ENCODE data around the gene PRKCE. TPM values are rescaled to one million over a fixed set of nuclear protein-coding genes. Genes with fewer than 3 reads are reported as not detected.
A peak's percentile ranks its signal among the peaks of the same experiment; 100 is the strongest.

The PRKCE gene
- total RNA-seq, 2 experiments from 2014 or later = 15.4 to 16.2 TPM

GRCh38 chr2:45953376-45954027 lies 302.0 kb downstream of the PRKCE start:
- POLR2A ChIA-PET = no interaction called here
- H3K9me3 Mint-ChIP-seq (ENCODE audit: insufficient read depth) = no peaks in the 10 kb centered on the region

GRCh38 chr2:45954233-45954850 lies 302.9 kb downstream of the PRKCE start:
- H3K27me3 Mint-ChIP-seq (ENCODE audit: low read depth) = no peaks in the 10 kb centered on the region
- no peaks in the 10 kb centered on the region for H3K36me3 Mint-ChIP-seq (ENCODE audit: low read depth)
- ATAC-seq = no peak
- H3K27ac Mint-ChIP-seq = no peak overlapping the region
- CTCF ChIA-PET = no interaction called here
- H3K9me3 Mint-ChIP-seq (ENCODE audit: insufficient read depth) = no peaks in the 10 kb centered on the region
- DNase-seq = no peak
- peaks cover 7% of the 10 kb centered on the region for H3K4me1 Mint-ChIP-seq (ENCODE audit: low read depth)
- POLR2A ChIA-PET = no interaction called here
- no peak overlapping the region for H3K4me3 Mint-ChIP-seq

More at GRCh38 chr2:45953376-45954027, 302.0 kb downstream of the PRKCE start:
- CTCF ChIA-PET = no interaction called here
- DNase-seq (no peak), ATAC-seq (no peak)
- peaks cover 7% of the 10 kb centered on the region for H3K4me1 Mint-ChIP-seq (ENCODE audit: low read depth)
- H3K4me3 Mint-ChIP-seq = no peak overlapping the region
- no peak overlapping the region for H3K27ac Mint-ChIP-seq
- H3K27me3 Mint-ChIP-seq (ENCODE audit: low read depth) = no peaks in the 10 kb centered on the region
- no peaks in the 10 kb centered on the region for H3K36me3 Mint-ChIP-seq (ENCODE audit: low read depth)

- no peaks in the 10 kb centered on the region for H3K9me3 Mint-ChIP-seq (ENCODE audit: insufficient read depth)
- ATAC-seq (no peak), DNase-seq (no peak)
- H3K4me1 Mint-ChIP-seq (ENCODE audit: low read depth) = no peaks in the 10 kb centered on the region
- H3K36me3 Mint-ChIP-seq (ENCODE audit: low read depth) = no peaks in the 10 kb centered on the region
- no peaks in the 10 kb centered on the region for H3K27me3 Mint-ChIP-seq (ENCODE audit: low read depth)
- ChIA-PET CTCF (interaction anchor here (0.8 to 1.0 kb wide), 2 partner anchors 179 to 313 kb away, joined by 3 read pairs; no protein-coding TSS in a partner anchor), POLR2A (no interaction called here)
- no peak overlapping the region for H3K4me3 Mint-ChIP-seq
- no peak overlapping the region for H3K27ac Mint-ChIP-seq
These were observed 306.2 kb downstream of the PRKCE start for GRCh38 chr2:45957533-45958227.

GRCh38 chr2:45960057-45960863 lies 308.8 kb downstream of the PRKCE start:
- H3K27ac Mint-ChIP-seq = no peak overlapping the region
- no peaks in the 10 kb centered on the region for H3K36me3 Mint-ChIP-seq (ENCODE audit: low read depth)
- H3K27me3 Mint-ChIP-seq (ENCODE audit: low read depth) = no peaks in the 10 kb centered on the region
- ChIA-PET POLR2A (no interaction called here), CTCF (no interaction called here)
- no peaks in the 10 kb centered on the region for H3K9me3 Mint-ChIP-seq (ENCODE audit: insufficient read depth)
- no peak overlapping the region for H3K4me3 Mint-ChIP-seq
- peaks cover 11% of the 10 kb centered on the region for H3K4me1 Mint-ChIP-seq (ENCODE audit: low read depth)
- ATAC-seq (no peak), DNase-seq (no peak)

GRCh38 chr2:45962177-45962921 lies 310.9 kb downstream of the PRKCE start:
- H3K36me3 Mint-ChIP-seq (ENCODE audit: low read depth) = no peaks in the 10 kb centered on the region
- no peak overlapping the region for H3K4me3 Mint-ChIP-seq
- H3K27ac Mint-ChIP-seq = no peak overlapping the region
- DNase-seq (no peak), ATAC-seq (no peak)
- ChIA-PET POLR2A (interaction anchor here (0.7 to 1.2 kb wide), 2 partner anchors 12 to 450 kb away, joined by 3 read pairs; no protein-coding TSS in a partner anchor), CTCF (no interaction called here)
- H3K27me3 Mint-ChIP-seq (ENCODE audit: low read depth) = no peaks in the 10 kb centered on the region
- peaks cover 11% of the 10 kb centered on the region for H3K4me1 Mint-ChIP-seq (ENCODE audit: low read depth)
- no peaks in the 10 kb centered on the region for H3K9me3 Mint-ChIP-seq (ENCODE audit: insufficient read depth)

GRCh38 chr2:45963816-45964215 lies 312.3 kb downstream of the PRKCE start:
- no peaks in the 10 kb centered on the region for H3K27me3 Mint-ChIP-seq (ENCODE audit: low read depth)

GRCh38 chr2:45964223-45964841 lies 312.9 kb downstream of the PRKCE start:
- Mint-ChIP-seq H3K4me3 (no peak overlapping the region), H3K27ac (peak overlapping the region; percentile 46), H3K27me3 (ENCODE audit: low read depth) (no peaks in the 10 kb centered on the region), H3K9me3 (ENCODE audit: insufficient read depth) (no peaks in the 10 kb centered on the region), H3K36me3 (ENCODE audit: low read depth) (no peaks in the 10 kb centered on the region), H3K4me1 (ENCODE audit: low read depth) (peaks cover 11% of the 10 kb centered on the region)
- ChIA-PET POLR2A (no interaction called here), CTCF (no interaction called here)
- DNase-seq (no peak), ATAC-seq (no peak)

More at GRCh38 chr2:45963816-45964215, 312.3 kb downstream of the PRKCE start:
- Mint-ChIP-seq H3K4me1 (ENCODE audit: low read depth) (peaks cover 11% of the 10 kb centered on the region), H3K9me3 (ENCODE audit: insufficient read depth) (no peaks in the 10 kb centered on the region), H3K4me3 (no peak overlapping the region), H3K27ac (no peak overlapping the region), H3K36me3 (ENCODE audit: low read depth) (no peaks in the 10 kb centered on the region)
- DNase-seq (no peak), ATAC-seq (no peak)
- POLR2A ChIA-PET = no interaction called here
- CTCF ChIA-PET = no interaction called here

GRCh38 chr2:45964906-45965305 lies 313.4 kb downstream of the PRKCE start:
- no peak for ATAC-seq
- no peaks in the 10 kb centered on the region for H3K36me3 Mint-ChIP-seq (ENCODE audit: low read depth)
- ChIA-PET CTCF (no interaction called here), POLR2A (no interaction called here)
- no peak overlapping the region for H3K4me3 Mint-ChIP-seq
- H3K9me3 Mint-ChIP-seq (ENCODE audit: insufficient read depth) = no peaks in the 10 kb centered on the region
- H3K27ac Mint-ChIP-seq = peak overlapping the region; percentile 46
- no peak for DNase-seq
- no peaks in the 10 kb centered on the region for H3K27me3 Mint-ChIP-seq (ENCODE audit: low read depth)
- peaks cover 11% of the 10 kb centered on the region for H3K4me1 Mint-ChIP-seq (ENCODE audit: low read depth)

GRCh38 chr2:45965871-45966498 lies 314.5 kb downstream of the PRKCE start:
- no peak for DNase-seq
- Mint-ChIP-seq H3K36me3 (ENCODE audit: low read depth) (no peaks in the 10 kb centered on the region), H3K27me3 (ENCODE audit: low read depth) (no peaks in the 10 kb centered on the region), H3K27ac (no peak overlapping the region), H3K4me3 (no peak overlapping the region), H3K4me1 (ENCODE audit: low read depth) (peaks cover 11% of the 10 kb centered on the region), H3K9me3 (ENCODE audit: insufficient read depth) (no peaks in the 10 kb centered on the region)
- ChIA-PET CTCF (no interaction called here), POLR2A (no interaction called here)
- ATAC-seq = no peak

GRCh38 chr2:45968946-45969584 lies 317.6 kb downstream of the PRKCE start:
- DNase-seq (no peak), ATAC-seq (no peak)
- CTCF ChIA-PET = interaction anchor here (1.0 kb wide), 1 partner anchor 94 kb away, joined by 4 read pairs; no protein-coding TSS in a partner anchor
- Mint-ChIP-seq H3K4me1 (ENCODE audit: low read depth) (peaks cover 11% of the 10 kb centered on the region), H3K4me3 (no peak overlapping the region), H3K27me3 (ENCODE audit: low read depth) (peaks cover 2% of the 10 kb centered on the region), H3K9me3 (ENCODE audit: insufficient read depth) (no peaks in the 10 kb centered on the region), H3K36me3 (ENCODE audit: low read depth) (no peaks in the 10 kb centered on the region), H3K27ac (no peak overlapping the region)
- POLR2A ChIA-PET = no interaction called here

All from activated CD8-positive, alpha-beta T cell treated with anti-CD3 and anti-CD28 coated beads, Interleukin-2, amount 10 ng/mL, durations not matched to agents 7 days and 5 days (primary cell).